CD4-positive, alpha-beta T cell treated with Interleukin-15 for 1 hour (primary cell): Measurements from ENCODE around the gene CXCL16.
"Not testable (repeated sequence)": the region's sequence is repeated elsewhere in the genome, so short reads cannot be mapped to it uniquely, and the experiment has no call there.

Experiments used
- DNase-seq: peaks from one replicate; pipeline ENCODE4 v3.0.0-alpha.2; 2020

CXCL16 gene

GRCh38 chr17:4719684-4720221 lies 20.0 kb downstream of the CXCL16 start:
- DNase-seq = no peak

DNA sequence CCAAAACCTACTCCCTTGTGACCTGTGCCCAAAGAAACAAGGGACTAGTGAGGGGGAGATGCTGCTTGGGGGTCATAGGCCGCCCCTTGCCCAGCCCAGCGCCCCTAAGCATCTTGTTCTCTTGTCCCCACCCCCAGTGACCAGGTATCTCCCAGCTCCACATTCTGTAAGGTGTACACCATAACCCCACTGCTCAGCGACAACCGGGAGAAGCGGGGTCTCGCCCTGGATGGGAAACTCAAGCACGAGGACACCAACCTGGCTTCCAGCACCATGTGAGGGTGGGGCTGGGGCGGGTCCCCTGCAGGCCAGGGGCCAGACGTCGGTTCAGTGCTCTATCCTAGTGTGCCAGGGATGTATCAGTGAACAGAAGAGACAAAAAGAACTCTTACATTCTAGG lies 20.6 kb downstream of the CXCL16 start:
- no peak for DNase-seq

DNA sequence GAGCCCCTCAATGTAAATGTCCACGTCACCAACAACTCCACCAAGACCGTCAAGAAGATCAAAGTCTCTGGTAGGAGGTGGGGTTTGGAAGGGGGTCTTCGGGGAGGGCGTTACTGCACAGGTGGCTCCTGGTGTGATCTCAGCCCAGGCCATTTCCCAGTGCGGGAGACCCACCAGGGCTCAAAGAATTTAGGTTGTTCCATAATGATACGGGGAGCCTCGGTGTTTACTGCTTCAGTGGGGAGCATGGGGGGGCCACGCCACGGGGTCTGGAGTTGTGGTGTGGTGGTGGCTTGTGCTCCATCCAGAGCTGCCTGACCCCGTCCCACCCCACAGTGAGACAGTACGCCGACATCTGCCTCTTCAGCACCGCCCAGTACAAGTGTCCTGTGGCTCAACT lies 21.5 kb downstream of the CXCL16 start:
- no peak for DNase-seq

GRCh38 chr17:4717791-4718190 lies 21.9 kb downstream of the CXCL16 start:
- no peak for DNase-seq

DNA sequence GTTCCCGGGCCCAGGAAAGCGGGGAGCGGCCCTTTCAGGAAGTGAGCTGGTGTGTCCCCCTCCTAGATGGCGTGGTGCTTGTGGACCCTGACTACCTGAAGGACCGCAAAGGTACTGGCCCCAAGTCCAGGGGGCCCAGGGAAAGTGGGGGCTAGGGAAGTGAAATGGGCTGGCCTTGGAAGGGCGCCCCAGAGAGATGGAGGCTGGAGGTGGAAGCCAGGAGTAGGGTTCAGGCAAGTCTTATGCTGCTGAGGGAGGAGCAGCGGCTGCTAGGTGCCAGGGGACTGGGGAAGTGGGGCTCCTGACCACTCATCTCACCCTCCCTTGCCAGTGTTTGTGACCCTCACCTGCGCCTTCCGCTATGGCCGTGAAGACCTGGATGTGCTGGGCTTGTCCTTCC lies 23.6 kb downstream of the CXCL16 start:
- DNase-seq = no peak

GRCh38 chr17:4715063-4715744 lies 24.5 kb downstream of the CXCL16 start:
- DNase-seq = peak; percentile 59

GRCh38 chr17:4714340-4715062 lies 25.2 kb downstream of the CXCL16 start:
- not testable (repeated sequence) for DNase-seq

DNA sequence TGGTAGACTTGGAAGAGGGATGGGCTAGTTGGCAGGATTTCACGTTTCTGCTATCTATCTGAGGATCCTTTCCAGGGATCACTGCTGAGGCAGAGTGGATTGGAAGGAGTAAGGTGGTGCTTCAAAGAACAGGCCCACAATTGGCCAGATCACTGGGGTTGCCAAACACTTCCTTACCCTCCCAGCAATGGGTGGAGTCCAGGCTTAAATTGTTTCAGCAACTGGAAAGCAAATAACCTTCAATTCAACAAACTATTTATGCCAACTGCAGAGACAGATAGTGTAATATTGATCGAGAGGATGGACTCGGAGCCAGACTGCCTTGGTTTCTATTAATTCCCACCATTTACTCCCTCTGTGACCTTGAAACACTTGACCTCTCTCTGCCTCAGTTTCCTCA lies 27.2 kb downstream of the CXCL16 start:
- DNase-seq = peak; percentile 42

DNA sequence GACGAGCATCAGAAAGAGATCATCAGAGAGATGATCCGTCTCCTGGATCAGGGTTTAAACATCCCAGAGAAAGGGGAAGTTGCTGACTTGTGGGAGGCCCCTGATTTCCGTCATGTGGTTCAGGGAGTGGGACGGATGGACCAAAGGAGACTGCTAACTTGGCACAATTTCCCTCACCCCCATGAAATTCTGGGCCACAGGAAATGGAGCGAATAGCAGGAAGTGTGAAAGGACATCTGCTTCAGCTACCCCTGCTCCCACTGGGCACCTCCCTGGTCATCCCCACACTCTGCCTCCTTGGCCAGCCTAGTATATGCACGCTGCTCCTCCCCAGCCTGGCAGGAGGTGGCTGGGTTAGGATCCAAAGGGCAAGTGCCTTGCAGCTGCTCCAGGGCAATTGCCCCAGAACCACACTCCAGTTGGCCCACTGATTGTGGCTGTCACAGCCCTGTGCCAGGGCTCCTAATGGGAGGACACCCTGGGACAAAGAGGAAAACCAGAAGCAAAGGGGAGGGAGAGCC lies 28.0 kb downstream of the CXCL16 start:
- DNase-seq = peak; percentile 65

DNA sequence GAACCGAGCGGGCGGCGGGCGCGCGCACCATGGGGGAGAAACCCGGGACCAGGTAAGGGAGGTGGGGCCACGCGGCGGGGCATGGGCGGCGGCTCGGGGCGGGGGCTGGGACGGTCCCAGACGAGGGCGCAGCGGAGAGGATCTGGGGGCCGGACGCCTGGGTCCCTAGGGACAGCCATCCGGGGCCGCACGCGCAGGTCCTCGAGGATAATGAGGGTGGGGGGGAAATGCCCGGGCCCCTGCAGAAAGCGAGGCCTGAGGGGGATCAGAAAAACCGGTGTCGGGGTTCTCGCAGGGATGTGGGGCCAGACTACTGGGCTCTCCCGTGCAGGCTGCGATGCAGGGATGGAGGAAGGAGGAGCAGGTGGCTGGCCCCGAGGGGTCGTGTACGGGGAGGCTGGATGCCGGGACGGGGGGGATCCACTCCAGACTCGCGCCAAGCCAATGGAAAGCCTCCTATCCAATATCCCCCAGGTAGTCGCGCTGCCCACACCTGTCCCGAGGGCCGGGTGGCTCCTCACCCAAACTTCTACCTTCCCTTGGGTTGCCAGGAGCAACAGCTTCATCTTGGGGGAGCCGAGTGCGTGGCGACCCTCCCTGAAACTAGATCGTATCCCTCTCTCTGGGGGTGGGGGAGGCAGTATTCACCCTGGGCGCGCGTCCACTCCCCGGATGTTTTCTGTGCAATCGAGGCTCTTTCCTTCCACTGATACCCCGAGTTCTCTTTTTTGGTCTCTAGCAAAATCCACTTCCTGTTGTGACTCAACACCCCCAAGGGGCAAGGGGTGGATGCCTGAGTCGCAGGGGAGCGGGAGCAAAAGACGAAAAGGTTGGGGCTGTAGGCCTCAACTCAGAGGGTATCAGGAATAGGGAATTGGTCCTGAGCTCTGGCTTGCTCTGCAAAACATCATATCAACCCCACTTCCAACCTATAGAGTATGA lies 28.8 kb downstream of the CXCL16 start:
- peak; percentile 68 for DNase-seq

DNA sequence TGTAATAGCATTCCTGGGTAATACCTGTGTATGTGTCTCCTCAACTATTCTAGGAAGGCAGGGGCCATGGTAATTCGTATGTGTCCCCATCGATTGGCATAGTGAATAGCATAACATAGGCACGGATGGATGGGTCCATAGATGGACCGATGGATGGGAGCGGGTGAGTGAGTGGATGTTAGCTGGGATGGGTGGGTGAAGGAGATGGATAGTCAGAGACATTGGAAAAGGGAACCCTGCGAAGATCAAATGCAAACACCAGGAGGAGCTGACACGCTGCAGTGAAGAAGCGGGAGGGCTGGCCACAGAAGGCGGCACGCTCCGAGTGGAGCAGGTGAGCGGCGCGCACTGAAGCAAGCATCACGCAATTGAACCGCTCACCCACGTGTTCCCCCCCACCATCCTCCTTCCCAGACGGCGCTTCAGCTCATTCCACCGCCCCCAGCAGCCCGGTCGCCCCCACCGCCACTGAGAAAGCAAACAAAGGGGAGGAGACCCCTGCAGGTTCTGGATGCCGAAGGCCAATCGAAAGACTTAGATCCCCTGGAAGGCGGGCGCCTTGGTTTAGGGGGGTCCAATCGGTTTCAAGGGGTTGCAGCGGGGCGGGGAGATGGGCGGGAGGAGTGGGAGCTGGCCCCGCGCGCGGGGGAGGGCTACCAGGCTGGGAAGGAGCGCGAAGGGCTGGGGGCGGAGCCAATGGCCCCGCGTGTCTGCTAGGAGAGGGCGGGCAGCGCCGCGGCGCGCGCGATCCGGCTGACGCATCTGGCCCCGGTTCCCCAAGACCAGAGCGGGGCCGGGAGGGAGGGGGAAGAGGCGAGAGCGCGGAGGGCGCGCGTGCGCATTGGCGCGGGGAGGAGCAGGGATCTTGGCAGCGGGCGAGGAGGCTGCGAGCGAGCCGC lies 29.7 kb downstream of the CXCL16 start, which contains the start of gene ARRB2:
Gene ARRB2, plus strand, starts transcription at position 839 of the 899 bp plus-strand sequence. CDS start 90 bp downstream, outside the sequence.
- peak; percentile 99 for DNase-seq

DNA sequence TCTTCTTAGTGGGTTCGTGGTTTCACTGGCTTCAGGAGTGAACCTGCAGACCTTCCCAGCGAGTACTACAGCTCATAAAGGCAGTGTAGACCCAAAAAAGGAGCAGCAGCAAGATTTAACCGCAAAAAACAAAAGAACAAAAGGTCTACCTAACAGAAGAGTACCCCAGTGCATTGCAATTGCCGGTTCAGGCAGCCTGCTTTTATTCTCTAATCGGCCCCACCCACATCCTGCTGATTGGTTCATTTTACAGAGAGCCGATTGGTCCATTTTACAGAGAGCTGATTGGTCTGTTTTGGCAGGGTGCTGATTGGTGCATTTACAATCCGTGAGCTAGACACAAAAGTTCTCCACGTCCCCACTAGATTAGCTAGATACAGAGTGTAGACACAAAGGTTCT lies 31.3 kb downstream of the CXCL16 start:
- peak; percentile 69 for DNase-seq

DNA sequence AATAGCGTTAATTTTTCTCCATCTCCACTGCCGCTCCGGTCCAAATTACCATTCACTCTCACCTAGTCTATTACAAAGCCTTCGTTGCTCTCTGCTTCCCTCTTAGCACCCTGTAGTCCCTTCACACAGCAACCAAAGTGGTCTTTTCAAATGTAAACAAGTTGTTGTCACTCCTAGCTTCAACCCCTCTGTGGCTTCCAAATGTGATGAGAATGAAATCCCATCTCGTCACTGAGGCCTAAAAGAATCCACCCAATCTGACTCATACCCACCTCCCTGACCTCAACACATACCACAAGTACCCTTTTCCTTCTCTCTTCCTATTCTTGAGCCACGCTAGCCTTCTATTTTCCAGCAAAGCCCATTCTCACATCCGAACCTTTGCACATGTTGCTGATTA lies 33.6 kb downstream of the CXCL16 start:
- no peak for DNase-seq

DNA sequence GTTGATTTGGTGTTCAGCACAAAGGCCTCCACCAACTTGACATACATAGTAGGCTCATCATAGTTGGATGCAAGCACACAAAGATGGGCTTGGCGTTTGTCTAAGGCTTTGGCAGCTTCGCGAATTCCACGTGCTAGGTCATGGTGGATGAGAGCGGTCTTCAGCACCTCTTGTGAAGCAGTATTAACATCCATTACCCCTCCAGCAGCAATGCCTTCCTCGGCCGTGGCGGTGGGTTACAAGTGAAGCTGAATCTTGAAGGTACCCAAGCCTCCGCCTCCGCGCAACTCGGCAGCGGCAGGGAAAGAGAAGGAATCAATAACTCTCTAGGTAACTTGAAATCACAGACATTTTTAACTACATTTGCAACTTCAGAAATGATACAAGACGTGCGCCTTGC lies 34.7 kb downstream of the CXCL16 start:
- no peak for DNase-seq

DNA sequence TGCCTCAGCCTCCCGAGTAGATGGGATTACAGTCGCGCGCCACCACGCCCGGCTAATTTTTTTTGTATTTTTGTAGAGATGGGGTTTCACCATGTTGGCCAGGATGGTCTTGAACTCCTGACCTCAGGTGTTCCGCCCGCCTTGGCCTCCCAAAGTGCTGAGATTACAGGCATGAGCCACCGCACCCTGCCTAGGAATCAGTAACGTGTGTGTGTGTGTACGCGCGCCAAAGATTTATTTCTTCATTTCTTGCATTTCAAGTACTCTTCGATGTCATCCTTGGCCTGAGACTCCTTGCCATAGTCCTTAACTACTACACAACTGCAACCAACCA lies 35.2 kb downstream of the CXCL16 start:
- DNase-seq = not testable (repeated sequence)

- no peak for DNase-seq
Observed at GRCh38 chr17:4703330-4703691, 36.4 kb downstream of the CXCL16 start.

- no peak for DNase-seq
Observed at GRCh38 chr17:4701116-4701515, 38.6 kb downstream of the CXCL16 start.

GRCh38 chr17:4699401-4700056 lies 40.2 kb downstream of the CXCL16 start:
- not testable (repeated sequence) for DNase-seq

DNA sequence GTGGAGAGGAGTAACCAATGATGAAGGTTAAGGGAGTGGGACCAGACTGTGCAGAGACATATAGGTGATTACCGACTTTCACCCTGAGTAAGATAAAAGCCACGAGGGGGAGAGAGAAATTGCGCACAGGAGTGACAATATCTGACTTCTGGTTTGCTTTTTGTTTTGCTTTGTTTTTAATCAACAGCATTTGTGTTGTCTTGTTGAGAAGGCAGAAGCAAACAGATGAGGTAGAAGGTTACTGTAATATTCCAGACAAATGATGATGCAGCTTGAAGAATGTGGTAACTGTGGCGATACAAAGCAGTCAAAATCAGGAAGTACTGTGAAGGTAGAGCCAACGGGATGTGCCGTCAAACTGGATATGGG lies 43.3 kb downstream of the CXCL16 start:
- DNase-seq = no peak

DNA sequence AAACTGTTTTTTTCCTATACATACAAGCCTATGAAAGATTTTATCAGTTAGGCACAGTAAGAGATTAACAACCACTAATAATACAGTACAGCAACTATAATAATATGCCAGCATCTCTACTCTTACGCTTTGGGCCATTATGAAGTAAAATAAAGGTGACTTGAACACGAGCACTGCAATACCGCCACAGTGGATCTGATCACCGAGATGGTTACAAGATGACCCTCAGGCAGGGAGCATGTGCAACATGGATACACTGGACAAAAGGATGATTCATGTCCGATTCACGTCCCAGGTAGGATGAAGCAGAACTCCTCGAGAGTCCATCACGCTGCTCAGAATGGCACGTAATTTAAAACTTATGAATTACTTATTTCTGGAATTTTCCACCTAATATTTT lies 46.3 kb downstream of the CXCL16 start:
- DNase-seq = no peak

- no peak for DNase-seq
Observed at GRCh38 chr17:4691686-4692085, 48.0 kb downstream of the CXCL16 start.
